A673 (cell line): ENCODE measurements around the gene HTR2B. TPM values are rescaled to one million over a fixed set of nuclear protein-coding genes. Genes with fewer than 3 reads are reported as not detected.
A peak's percentile ranks its signal among the peaks of the same experiment; 100 is the strongest.

Experiments used
- Bru-seq: library from RNA; stranded (reverse); fragments of 400-500 nt; gene quantifications from one replicate; lab custom pipeline; 2021; lab: Mats Ljungman, UMichigan
- BruChase-seq, 2 experiments: library from RNA; stranded (reverse); fragments of 400-500 nt; gene quantifications; one replicate each; lab custom pipeline; 2021; lab: Mats Ljungman, UMichigan
- BruUV-seq: library from RNA; stranded (reverse); fragments of 400-500 nt; replicated peaks from 2 replicates; lab custom pipeline; 2021; lab: Mats Ljungman, UMichigan
- CTCF ChIA-PET: fragments of 300-600 bp; sonication (Branson Sonifier 250); formaldehyde crosslinking; loops from one replicate; lab custom pipeline; 2022; ENCODE audit warnings: antibody characterized with exemption; lab: Charles Lee
- POLR2A ChIA-PET: fragments of 300-600 bp; sonication (Branson Sonifier 250); formaldehyde crosslinking; loops from one replicate; lab custom pipeline; 2022; ENCODE audit warnings: antibody characterized with exemption; ENCODE audit not compliant: low non-redundant PET; lab: Charles Lee
- DNase-seq: peaks from one replicate; pipeline ENCODE4 v3.0.0-alpha.2; 2015; ENCODE audit warnings: low spot score
- H3K27ac ChIP-seq: fragments of 200-600 bp; sonication (generic); 2 replicates; pipeline ENCODE4 v1.5.1; 2016; ENCODE audit warnings: mixed run types, low read depth, mild to moderate bottlenecking, mixed read lengths, antibody characterized with exemption, low read length; ENCODE audit not compliant: poor library complexity, severe bottlenecking
- H3K27me3 ChIP-seq: fragments of 200-600 bp; sonication (generic); replicated peaks from 2 replicates; pipeline ENCODE4 v1.6.1; 2017; ENCODE audit warnings: mixed run types, low read depth, mild to moderate bottlenecking, mixed read lengths, antibody characterized with exemption, low read length; ENCODE audit not compliant: insufficient read depth, poor library complexity
- H3K36me3 ChIP-seq: fragments of 200-600 bp; sonication (generic); 2 replicates; pipeline ENCODE4 v1.6.1; 2016; ENCODE audit warnings: mixed run types, mild to moderate bottlenecking, mixed read lengths, antibody characterized with exemption, low read length; ENCODE audit not compliant: insufficient read depth, poor library complexity, severe bottlenecking
- H3K4me1 ChIP-seq: fragments of 200-600 bp; sonication (generic); 2 replicates; pipeline ENCODE4 v1.6.1; 2017; ENCODE audit warnings: mixed run types, mild to moderate bottlenecking, mixed read lengths, antibody characterized with exemption, low read length; ENCODE audit not compliant: insufficient read depth, poor library complexity, severe bottlenecking
- H3K4me3 ChIP-seq: fragments of 200-600 bp; sonication (generic); 2 replicates; pipeline ENCODE4 v1.5.1; 2016; ENCODE audit warnings: low read depth, mixed run types, mild to moderate bottlenecking, mixed read lengths, low read length; ENCODE audit not compliant: poor library complexity, severe bottlenecking
- H3K9me3 ChIP-seq: fragments of 200-600 bp; sonication (generic); 2 replicates; pipeline ENCODE4 v1.6.1; 2016; ENCODE audit warnings: mixed run types, low read depth, mild to moderate bottlenecking, mixed read lengths, antibody characterized with exemption, low read length; ENCODE audit not compliant: poor library complexity, severe bottlenecking
- CTCF ChIP-seq: fragments of 300-800, 200-600 bp; sonication (generic); conservative IDR thresholded peaks from 2 replicates; pipeline ENCODE4 v1.5.1; 2017; ENCODE audit warnings: low read depth, mild to moderate bottlenecking, antibody characterized with exemption, low read length, moderate library complexity, mixed read lengths
- EZH2 ChIP-seq: fragments of 200-600 bp; sonication (generic); IDR thresholded peaks from 2 replicates; pipeline ENCODE4 v1.6.1; 2017; ENCODE audit warnings: borderline replicate concordance, low read depth, mild to moderate bottlenecking, mixed read lengths, antibody characterized with exemption, low read length; ENCODE audit not compliant: poor library complexity, severe bottlenecking
- intact Hi-C: fragments of 100-400 bp; cut with micrococcal nuclease; formaldehyde crosslinking; loops from one replicate; pipeline ENCODE4 v1.10.0; 2022; ENCODE audit not compliant: unreplicated experiment
- long read RNA-seq: library from polyadenylated mRNA; stranded (forward); transcript quantifications from one replicate; pipeline ENCODE4 v2.0.0, GENCODE V29; 2022
- total RNA-seq: library from RNA; stranded (reverse); gene quantifications from 2 replicates; pipeline ENCODE4 v1.2.3, GENCODE V29; 2021

The HTR2B gene
- not detected in 2 replicates for total RNA-seq
- Bru-seq, nascent RNA: percentile 13 among the genes with signal in this experiment
- not detected for BruChase-seq, experiment 1, labeled RNA remaining after a 2-hour chase
- not detected for BruChase-seq, experiment 2, labeled RNA remaining after a 6-hour chase
- long read RNA-seq: 0 reads

GRCh38 chr2:231124838-231125568 lies at the start of gene HTR2B:
Gene HTR2B, minus strand, starts transcription at chr2:231125042. Its CDS starts 1,278 bp downstream, at chr2:231123764.
- no peak within 1 kb of the TSS for H3K27ac ChIP-seq
- ChIA-PET POLR2A (no interaction called here), CTCF (no interaction called here)
- intact Hi-C loops: no loop called here
- H3K4me1 ChIP-seq: peaks cover 23% of the 10 kb centered on the region
- DNase-seq: no peak
- no peak within 1 kb of the TSS for H3K4me3 ChIP-seq
- no peaks in the 10 kb centered on the region for H3K9me3 ChIP-seq
- BruUV-seq: no TSS peak
- TF ChIP-seq EZH2: no peak
- H3K27me3 ChIP-seq: no peaks in the 10 kb centered on the region
- H3K36me3 ChIP-seq: no peaks in the 10 kb centered on the region

GRCh38 chr2:231174211-231174651 lies 49.4 kb upstream of the HTR2B start:
- ChIA-PET POLR2A (no interaction called here), CTCF (no interaction called here)
- Histone ChIP-seq H3K4me3 (no peak overlapping the region), H3K36me3 (peaks cover 37% of the 10 kb centered on the region), H3K4me1 (peaks cover 13% of the 10 kb centered on the region), H3K27ac (no peak overlapping the region), H3K9me3 (no peaks in the 10 kb centered on the region), H3K27me3 (no peaks in the 10 kb centered on the region)
- intact Hi-C loops: no loop called here
- TF ChIP-seq CTCF (no peak), EZH2 (no peak)
- no TSS peak for BruUV-seq
- peak; percentile 48 for DNase-seq

- Histone ChIP-seq H3K27ac (no peak overlapping the region), H3K36me3 (peaks cover 49% of the 10 kb centered on the region), H3K4me3 (no peak overlapping the region), H3K27me3 (no peaks in the 10 kb centered on the region), H3K4me1 (peaks cover 21% of the 10 kb centered on the region), H3K9me3 (no peaks in the 10 kb centered on the region)
- intact Hi-C loops: no loop called here
- ChIA-PET POLR2A (no interaction called here), CTCF (no interaction called here)
- no TSS peak for BruUV-seq
- TF ChIP-seq EZH2 (no peak), CTCF (no peak)
- DNase-seq: no peak
Measured at GRCh38 chr2:231172025-231172424, 47.2 kb upstream of the HTR2B start.
